ENCODE results near the gene ELAC1. TPM values are rescaled to one million over a fixed set of nuclear protein-coding genes. Genes with fewer than 3 reads are reported as not detected.
"Not testable (repeated sequence)": the region's sequence is repeated elsewhere in the genome, so short reads cannot be mapped to it uniquely, and the experiment has no call there.

Gene ELAC1
- total RNA-seq, 4 donors from 2014 or later = 4.4 to 8.0 (median 6.8) TPM

DNA sequence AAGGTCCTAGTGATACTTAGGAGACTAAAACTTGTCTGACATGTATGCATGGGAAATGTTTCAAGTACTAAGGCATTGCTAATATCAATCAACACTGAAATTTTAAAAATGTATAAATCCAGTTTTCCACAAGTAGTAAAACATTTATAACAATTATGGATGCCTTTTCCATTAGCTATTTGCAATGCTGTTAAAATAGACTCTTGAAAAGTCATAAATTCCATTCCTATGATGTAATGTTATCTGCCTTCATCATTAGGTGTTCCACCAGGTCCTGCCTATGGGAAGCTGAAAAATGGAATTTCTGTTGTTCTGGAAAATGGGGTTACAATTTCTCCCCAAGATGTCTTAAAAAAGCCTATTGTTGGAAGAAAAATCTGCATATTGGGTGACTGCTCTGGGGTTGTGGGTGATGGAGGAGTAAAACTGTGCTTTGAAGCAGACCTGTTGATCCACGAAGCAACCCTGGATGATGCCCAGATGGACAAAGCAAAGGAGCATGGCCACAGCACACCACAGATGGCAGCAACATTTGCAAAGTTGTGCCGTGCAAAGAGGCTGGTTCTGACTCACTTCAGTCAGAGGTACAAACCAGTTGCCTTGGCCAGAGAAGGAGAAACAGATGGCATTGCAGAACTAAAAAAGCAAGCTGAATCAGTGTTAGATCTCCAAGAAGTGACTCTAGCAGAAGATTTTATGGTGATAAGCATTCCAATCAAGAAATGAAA, 18.7 kb downstream of the ELAC1 start:
- H3K36me3 ChIP-seq = peaks cover 13% of the 10 kb centered on the region
- H3K4me1 ChIP-seq = peaks cover 17% of the 10 kb centered on the region
- H3K27me3 ChIP-seq = no peaks in the 10 kb centered on the region
- TF ChIP-seq POLR2A (IDR thresholded peaks at IDR 0.05) (no peak), POLR2AphosphoS5 (IDR thresholded peaks at IDR 0.05) (no peak), EP300 (IDR thresholded peaks at IDR 0.05) (no peak)
- TF ChIP-seq, protein P1, sequence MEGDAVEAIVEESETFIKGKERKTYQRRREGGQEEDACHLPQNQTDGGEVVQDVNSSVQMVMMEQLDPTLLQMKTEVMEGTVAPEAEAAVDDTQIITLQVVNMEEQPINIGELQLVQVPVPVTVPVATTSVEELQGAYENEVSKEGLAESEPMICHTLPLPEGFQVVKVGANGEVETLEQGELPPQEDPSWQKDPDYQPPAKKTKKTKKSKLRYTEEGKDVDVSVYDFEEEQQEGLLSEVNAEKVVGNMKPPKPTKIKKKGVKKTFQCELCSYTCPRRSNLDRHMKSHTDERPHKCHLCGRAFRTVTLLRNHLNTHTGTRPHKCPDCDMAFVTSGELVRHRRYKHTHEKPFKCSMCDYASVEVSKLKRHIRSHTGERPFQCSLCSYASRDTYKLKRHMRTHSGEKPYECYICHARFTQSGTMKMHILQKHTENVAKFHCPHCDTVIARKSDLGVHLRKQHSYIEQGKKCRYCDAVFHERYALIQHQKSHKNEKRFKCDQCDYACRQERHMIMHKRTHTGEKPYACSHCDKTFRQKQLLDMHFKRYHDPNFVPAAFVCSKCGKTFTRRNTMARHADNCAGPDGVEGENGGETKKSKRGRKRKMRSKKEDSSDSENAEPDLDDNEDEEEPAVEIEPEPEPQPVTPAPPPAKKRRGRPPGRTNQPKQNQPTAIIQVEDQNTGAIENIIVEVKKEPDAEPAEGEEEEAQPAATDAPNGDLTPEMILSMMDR (IDR thresholded peaks at IDR 0.05) = no peak
- H3K27ac ChIP-seq = no peak overlapping the region
- DNase-seq (ENCODE audit: low spot score in 2 of 2) = no peak
- no peaks in the 10 kb centered on the region for H3K9me3 ChIP-seq
- WGBS = 51% methylated on average over 2 of the region's 2 CpGs
- no peak overlapping the region for H3K4me3 ChIP-seq

DNA sequence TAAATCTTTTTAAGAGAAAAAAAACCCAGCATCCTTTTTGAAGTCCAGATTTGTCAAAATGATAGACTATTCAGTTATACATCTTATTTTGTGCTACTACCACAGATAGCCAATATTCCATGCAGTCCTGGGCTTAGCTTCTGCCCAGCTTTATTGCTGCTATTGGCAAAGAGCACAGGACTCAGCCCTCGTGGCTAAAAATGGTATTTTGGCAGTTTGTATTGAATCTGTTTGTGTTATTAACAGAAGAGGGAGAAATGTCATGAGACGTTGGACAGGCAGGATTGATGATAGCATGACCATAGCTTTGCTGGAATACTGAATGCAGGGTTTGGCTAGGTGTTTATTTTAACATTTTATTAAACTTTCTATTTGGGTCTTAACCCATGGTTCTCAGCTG, 19.4 kb downstream of the ELAC1 start:
- peaks cover 12% of the 10 kb centered on the region for H3K4me1 ChIP-seq
- no peaks in the 10 kb centered on the region for H3K9me3 ChIP-seq
- H3K36me3 ChIP-seq = peaks cover 13% of the 10 kb centered on the region
- TF ChIP-seq EP300 (IDR thresholded peaks at IDR 0.05) = no peak
- TF ChIP-seq, protein P1 (IDR thresholded peaks at IDR 0.05) = no peak
- TF ChIP-seq POLR2AphosphoS5 (IDR thresholded peaks at IDR 0.05) = no peak
- TF ChIP-seq POLR2A (IDR thresholded peaks at IDR 0.05) = no peak
- H3K4me3 ChIP-seq = no peak overlapping the region
- no peak overlapping the region for H3K27ac ChIP-seq
- DNase-seq (ENCODE audit: low spot score in 2 of 2) = no peak
- 35% methylated on average over 2 of the region's 2 CpGs for WGBS
- no peaks in the 10 kb centered on the region for H3K27me3 ChIP-seq

DNA sequence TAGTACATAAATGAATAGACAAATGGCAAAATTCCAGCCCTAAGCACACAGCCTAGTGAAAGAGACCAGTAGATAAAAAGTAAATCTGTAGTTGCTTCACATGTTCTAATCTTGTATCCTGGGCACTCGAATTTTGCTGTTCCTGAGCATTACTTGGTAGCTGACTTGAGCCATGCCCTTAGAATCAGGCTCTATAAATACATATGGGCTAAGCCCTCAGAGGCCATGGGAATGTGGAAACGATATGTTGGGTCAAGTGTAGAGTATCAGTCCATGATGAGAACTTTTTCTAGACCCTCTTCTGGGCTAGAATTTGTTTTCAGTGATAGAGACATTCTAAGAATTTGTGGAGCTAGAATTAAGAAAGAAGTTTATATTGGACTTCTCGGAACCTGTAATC, 21.9 kb downstream of the ELAC1 start:
- WGBS = 95% methylated on average over 3 of the region's 3 CpGs
- no peak for TF ChIP-seq POLR2AphosphoS5 (IDR thresholded peaks at IDR 0.05)
- TF ChIP-seq EP300 (IDR thresholded peaks at IDR 0.05) = no peak

DNA sequence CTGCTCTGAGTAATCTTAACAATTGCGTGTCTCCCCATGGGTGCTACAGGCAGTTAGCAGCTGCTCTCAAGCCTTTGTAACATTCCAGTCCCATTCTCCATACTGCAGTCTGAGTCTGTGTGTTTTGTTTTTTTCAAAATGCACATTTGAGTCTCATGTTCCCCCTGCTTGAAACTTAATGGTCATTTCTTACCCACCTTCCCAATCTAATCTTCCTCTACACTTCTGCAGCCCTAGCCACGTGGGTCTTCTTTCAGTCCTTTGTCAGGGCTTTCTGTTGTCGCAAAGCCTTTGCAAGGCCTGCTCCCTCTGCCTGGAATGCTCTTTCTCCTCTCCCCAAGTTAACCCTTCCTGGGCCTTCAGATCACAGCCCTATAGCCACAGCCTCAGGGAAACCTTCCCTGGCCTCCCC, 24.5 kb downstream of the ELAC1 start:
- no peak for TF ChIP-seq EP300 (IDR thresholded peaks at IDR 0.05)
- H3K36me3 ChIP-seq = peaks cover 3% of the 10 kb centered on the region
- no peak overlapping the region for H3K4me3 ChIP-seq
- no peaks in the 10 kb centered on the region for H3K9me3 ChIP-seq
- DNase-seq (ENCODE audit: low spot score in 2 of 2) = no peak
- H3K4me1 ChIP-seq = no peaks in the 10 kb centered on the region
- no peaks in the 10 kb centered on the region for H3K27me3 ChIP-seq
- no peak overlapping the region for H3K27ac ChIP-seq
- 80% methylated on average over 3 of the region's 3 CpGs for WGBS

More for the DNA sequence above, 21.9 kb downstream of the ELAC1 start:
- Histone ChIP-seq H3K36me3 (peaks cover 10% of the 10 kb centered on the region), H3K4me1 (peaks cover 6% of the 10 kb centered on the region), H3K27ac (no peak overlapping the region), H3K4me3 (no peak overlapping the region), H3K9me3 (no peaks in the 10 kb centered on the region), H3K27me3 (no peaks in the 10 kb centered on the region)
- DNase-seq (ENCODE audit: low spot score in 2 of 2) = no peak

DNA sequence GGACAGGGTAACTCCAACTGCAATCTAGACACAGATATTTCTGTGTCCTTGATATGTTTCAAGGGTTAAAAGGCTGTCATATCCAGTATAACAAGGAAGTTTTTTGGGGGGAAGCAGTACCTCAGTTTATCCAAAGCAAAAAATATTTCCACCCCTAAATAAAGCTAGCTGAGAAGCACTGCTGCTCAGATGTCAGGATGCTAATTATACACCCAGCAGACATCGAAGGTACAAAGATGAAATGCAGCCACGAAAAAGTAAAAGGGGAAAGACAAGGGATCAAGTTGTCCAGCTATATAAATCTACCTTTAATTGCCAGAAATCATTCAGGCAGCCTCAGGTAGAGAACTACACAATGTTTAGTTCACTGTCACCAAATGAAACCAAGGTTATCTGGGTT, 26.2 kb downstream of the ELAC1 start:
- DNase-seq (ENCODE audit: low spot score in 2 of 2) = no peak
- no peaks in the 10 kb centered on the region for H3K4me1 ChIP-seq
- H3K36me3 ChIP-seq = no peaks in the 10 kb centered on the region
- TF ChIP-seq POLR2AphosphoS5 (IDR thresholded peaks at IDR 0.05) (no peak), POLR2A (IDR thresholded peaks at IDR 0.05) (no peak), EP300 (IDR thresholded peaks at IDR 0.05) (no peak)
- TF ChIP-seq, protein P1 (IDR thresholded peaks at IDR 0.05) = no peak
- H3K27ac ChIP-seq = no peak overlapping the region
- 70% methylated on average over 2 of the region's 2 CpGs for WGBS
- no peak overlapping the region for H3K4me3 ChIP-seq
- no peaks in the 10 kb centered on the region for H3K27me3 ChIP-seq
- H3K9me3 ChIP-seq = no peaks in the 10 kb centered on the region

DNA sequence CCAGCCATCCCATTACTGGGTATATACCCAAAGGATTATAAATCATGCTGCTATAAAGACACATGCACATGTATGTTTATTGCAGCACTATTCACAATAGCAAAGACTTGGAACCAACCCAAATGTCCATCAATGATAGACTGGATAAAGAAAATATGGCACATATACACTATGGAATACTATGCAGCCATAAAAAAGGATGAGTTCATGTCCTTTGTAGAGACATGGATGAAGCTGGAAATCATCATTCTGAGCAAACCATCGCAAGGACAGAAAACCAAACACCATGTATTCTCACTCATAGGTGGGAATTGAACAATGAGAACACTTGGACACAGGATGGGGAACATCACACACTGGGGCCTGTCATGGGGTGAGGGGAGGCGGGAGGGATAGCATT, 35.3 kb downstream of the ELAC1 start:
- WGBS = 94% methylated on average over 2 of the region's 2 CpGs
- not testable (repeated sequence) for H3K4me1 ChIP-seq; H3K36me3 ChIP-seq; H3K9me3 ChIP-seq; DNase-seq (ENCODE audit: low spot score in 2 of 2); H3K4me3 ChIP-seq; H3K27ac ChIP-seq; H3K27me3 ChIP-seq

Data from suprapubic skin (tissue), 4 donors.